ENCODE data around the gene KRTAP19-4.

The KRTAP19-4 gene

GRCh38 chr21:30448514-30448913 lies 48.5 kb downstream of the KRTAP19-4 start:
- H3K4me3 Mint-ChIP-seq, result no peak overlapping the region
- peaks cover 6% of the 10 kb centered on the region for H3K27me3 Mint-ChIP-seq
- H3K36me3 Mint-ChIP-seq, result no peaks in the 10 kb centered on the region
- peaks cover 4% of the 10 kb centered on the region for H3K4me1 Mint-ChIP-seq (ENCODE audit: low read depth)
- no peaks in the 10 kb centered on the region for H3K9me3 Mint-ChIP-seq (ENCODE audit: low read depth)
- H3K27ac Mint-ChIP-seq, result no peak overlapping the region

DNA sequence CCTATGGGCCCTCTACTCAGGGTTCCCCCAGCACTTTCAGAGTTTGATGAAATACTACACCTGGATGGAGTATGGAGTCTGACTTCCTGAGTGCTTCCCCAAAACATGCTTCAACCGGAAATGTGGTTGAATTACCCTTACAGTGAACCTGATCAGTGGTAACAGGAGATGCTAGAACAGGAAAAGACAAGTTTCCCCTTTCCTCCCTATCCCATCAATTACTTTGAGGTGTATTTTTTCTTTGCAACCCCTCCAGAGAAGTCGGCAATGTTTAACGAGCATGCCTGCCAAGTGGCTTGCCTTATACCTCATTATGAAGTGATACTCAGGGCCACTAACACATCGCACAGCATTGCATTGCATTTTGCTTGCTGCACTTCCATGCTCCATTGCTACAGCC lies 49.9 kb downstream of the KRTAP19-4 start:
- H3K27me3 Mint-ChIP-seq, result peaks cover 6% of the 10 kb centered on the region
- H3K36me3 Mint-ChIP-seq, result no peaks in the 10 kb centered on the region
- no peak overlapping the region for H3K27ac Mint-ChIP-seq
- H3K4me1 Mint-ChIP-seq (ENCODE audit: low read depth), result peaks cover 4% of the 10 kb centered on the region
- H3K4me3 Mint-ChIP-seq, result no peak overlapping the region
- H3K9me3 Mint-ChIP-seq (ENCODE audit: low read depth), result no peaks in the 10 kb centered on the region

All from activated naive CD8-positive, alpha-beta T cell (primary cell).